ENCODE results near the gene CNOT6L.
"Not testable (repeated sequence)": the region's sequence is repeated elsewhere in the genome, so short reads cannot be mapped to it uniquely, and the experiment has no call there.

Gene CNOT6L

GRCh38 chr4:77783895-77784294 is 35.3 kb downstream of the CNOT6L start:
- no peak overlapping the region for H3K4me3 ChIP-seq (ENCODE audit: low read depth, low read length)

DNA sequence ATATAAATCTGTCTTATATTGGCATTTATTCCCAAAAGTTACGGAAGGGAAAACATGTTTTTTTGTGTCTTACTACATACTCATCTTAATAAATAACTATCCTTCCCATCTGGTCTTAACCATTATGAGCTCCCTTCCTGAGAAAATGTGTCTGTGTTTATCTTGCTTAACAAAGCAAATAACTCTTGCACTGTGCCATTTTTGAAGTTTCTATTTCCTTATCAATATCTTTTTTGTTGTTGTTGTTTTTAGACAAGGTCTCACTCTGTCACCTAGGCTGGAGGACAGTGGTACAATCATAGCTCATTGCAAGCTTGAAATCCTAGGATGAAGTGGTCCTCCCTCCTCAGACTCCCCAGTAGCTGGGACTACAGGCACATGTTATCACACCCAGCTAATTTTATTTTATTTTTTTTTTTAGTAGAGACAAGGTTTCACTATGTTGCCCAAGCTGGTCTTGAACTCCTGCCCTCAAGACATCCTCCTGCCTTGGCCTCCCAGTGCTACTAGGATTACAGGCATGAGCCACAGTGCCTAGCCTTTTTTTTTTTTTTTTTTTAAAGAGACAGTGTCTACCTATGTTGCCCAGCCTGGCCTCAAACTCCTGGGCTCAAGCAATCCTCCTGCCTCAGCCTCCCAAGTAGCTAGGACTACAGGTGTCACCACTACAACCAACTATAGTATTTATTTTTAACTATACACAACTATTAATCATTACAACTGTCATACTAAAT is 36.9 kb downstream of the CNOT6L start:
- H3K4me3 ChIP-seq (ENCODE audit: low read depth, low read length) = no peak overlapping the region

- H3K4me3 ChIP-seq (ENCODE audit: low read depth, low read length) = not testable (repeated sequence)
These were observed 38.4 kb downstream of the CNOT6L start for GRCh38 chr4:77780762-77781161.

- H3K4me3 ChIP-seq (ENCODE audit: low read depth, low read length) = no peak overlapping the region
These were observed 41.9 kb downstream of the CNOT6L start for GRCh38 chr4:77777135-77777807.

GRCh38 chr4:77776182-77777134 is 42.7 kb downstream of the CNOT6L start:
- H3K4me3 ChIP-seq (ENCODE audit: low read depth, low read length) = no peak overlapping the region

DNA sequence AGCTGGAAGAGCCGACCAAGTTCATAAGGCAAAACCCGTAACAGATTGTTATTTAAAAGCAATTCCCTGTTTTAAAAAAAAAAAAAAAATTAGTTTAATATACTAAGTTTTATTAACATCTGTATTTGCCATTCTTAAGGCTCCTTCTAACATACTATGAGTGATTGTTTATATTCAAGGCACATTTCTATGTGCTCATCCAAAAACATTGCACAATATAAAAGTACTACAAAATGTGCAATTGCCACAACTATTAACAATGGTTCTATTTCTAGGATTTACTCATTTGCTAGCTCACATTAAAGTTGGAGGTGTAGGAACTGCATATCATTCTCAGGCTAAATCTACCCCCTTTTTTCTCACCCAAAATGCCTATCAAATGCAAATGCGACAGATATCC is 46.1 kb downstream of the CNOT6L start:
- H3K4me3 ChIP-seq (ENCODE audit: low read depth, low read length) = no peak overlapping the region

GRCh38 chr4:77771566-77771965 is 47.6 kb downstream of the CNOT6L start:
- no peak overlapping the region for H3K4me3 ChIP-seq (ENCODE audit: low read depth, low read length)

DNA sequence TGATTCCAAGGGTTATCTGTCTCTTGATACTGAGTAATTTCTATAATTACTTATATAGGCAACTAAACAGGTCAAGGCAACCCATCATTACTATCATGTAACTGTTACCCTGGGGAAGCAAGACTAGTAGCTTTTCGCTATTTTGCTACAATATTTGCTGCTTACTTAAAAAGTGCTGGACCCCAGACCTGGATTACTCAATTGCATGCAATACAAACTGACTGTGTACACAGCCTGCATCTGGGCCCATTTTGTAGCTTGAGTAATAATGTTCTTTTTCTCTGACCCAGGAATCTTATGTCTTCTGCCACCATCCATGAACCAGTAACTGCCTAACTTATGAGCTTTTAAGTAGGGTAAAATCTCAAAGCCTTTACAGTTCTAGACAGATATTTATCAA is 53.4 kb downstream of the CNOT6L start:
- no peak overlapping the region for H3K4me3 ChIP-seq (ENCODE audit: low read depth, low read length)

DNA sequence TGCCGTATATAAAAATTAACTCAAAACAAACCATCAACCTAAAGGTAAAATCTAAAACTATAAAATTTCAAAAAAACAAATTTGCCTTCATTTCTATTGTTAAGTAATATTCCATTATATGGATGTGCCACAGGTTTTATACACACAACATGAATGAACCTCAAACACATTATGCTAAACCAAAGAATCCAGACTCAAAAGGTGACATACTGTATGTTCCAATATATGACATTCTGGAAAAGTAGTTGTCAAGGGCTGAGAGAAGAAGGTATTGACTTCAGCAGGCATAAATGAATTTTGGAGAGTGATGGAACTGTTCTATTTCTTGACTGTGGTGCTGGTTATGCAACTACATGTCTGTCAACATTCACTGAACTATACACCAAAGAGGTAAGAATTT is 56.6 kb downstream of the CNOT6L start:
- H3K4me3 ChIP-seq (ENCODE audit: low read depth, low read length) = no peak overlapping the region

- no peak overlapping the region for H3K4me3 ChIP-seq (ENCODE audit: low read depth, low read length)
These were observed 57.6 kb downstream of the CNOT6L start for GRCh38 chr4:77761595-77761994.

GRCh38 chr4:77758804-77759203 is 60.4 kb downstream of the CNOT6L start:
- H3K4me3 ChIP-seq (ENCODE audit: low read depth, low read length) = no peak overlapping the region

DNA sequence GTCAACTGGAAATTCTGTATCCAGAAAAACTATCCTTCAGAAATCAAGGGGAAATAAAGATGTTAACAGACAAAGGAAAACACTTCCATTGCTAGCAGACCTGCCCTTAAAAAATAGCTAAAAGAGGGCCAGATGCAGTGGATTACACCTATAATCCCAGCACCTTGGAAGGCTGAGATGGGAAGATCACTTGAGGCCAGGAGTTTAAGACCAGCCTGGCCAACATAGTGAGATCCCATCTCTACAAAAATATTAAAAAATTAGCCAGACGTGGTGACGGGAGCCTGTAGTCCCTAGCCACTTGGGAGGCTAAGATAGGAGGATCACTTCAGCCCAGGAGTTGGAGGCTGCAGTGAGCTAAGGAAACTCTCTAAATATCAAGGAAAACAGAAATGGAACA is 67.4 kb downstream of the CNOT6L start:
- H3K4me3 ChIP-seq (ENCODE audit: low read depth, low read length) = no peak overlapping the region

- H3K4me3 ChIP-seq (ENCODE audit: low read depth, low read length) = no peak overlapping the region
These were observed 73.4 kb downstream of the CNOT6L start for GRCh38 chr4:77745792-77746191.

DNA sequence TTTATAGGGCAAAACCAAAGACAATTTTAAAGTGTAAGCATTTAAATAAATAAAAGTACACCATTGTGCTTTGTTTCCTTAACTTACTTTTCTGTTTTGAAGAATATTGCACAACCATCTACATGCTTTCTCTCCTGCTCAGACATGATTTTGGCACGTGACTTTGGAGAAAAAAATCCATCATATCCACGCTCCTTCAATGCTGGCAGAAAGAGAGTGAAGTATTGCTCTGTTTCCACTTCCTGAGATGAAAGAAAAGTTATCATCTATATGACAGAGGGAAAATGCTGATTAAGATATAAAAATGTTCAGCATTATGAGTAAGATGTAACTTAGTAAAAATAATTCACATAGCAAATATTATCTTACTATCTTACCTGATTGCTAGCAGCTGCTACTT is 77.1 kb downstream of the CNOT6L start:
- H3K4me3 ChIP-seq (ENCODE audit: low read depth, low read length) = no peak overlapping the region

GRCh38 chr4:77740480-77740879 is 78.7 kb downstream of the CNOT6L start:
- H3K4me3 ChIP-seq (ENCODE audit: low read depth, low read length) = no peak overlapping the region

GRCh38 chr4:77734928-77735327 is 84.2 kb downstream of the CNOT6L start:
- H3K4me3 ChIP-seq (ENCODE audit: low read depth, low read length) = no peak overlapping the region

DNA sequence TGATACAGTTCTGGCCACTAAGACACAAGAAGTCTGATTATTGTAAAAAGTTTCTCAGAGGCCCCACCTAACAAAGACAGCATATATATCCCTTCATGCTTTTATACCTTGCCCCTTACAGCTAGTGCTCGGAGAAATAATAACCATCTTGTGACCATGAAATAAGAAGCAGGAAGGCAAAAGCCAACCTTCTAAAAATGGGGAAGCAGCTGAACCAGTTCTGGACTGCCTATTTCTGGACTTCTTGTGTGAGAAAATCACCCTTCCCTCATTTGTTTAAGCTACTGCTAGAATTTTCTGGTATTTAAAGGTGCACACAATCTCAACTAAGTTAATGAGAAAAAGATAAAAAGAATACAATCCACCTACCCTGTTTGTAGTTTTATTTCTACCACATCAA is 87.5 kb downstream of the CNOT6L start:
- no peak overlapping the region for H3K4me3 ChIP-seq (ENCODE audit: low read depth, low read length)

GRCh38 chr4:77728420-77728819 is 90.7 kb downstream of the CNOT6L start:
- no peak overlapping the region for H3K4me3 ChIP-seq (ENCODE audit: low read depth, low read length)

DNA sequence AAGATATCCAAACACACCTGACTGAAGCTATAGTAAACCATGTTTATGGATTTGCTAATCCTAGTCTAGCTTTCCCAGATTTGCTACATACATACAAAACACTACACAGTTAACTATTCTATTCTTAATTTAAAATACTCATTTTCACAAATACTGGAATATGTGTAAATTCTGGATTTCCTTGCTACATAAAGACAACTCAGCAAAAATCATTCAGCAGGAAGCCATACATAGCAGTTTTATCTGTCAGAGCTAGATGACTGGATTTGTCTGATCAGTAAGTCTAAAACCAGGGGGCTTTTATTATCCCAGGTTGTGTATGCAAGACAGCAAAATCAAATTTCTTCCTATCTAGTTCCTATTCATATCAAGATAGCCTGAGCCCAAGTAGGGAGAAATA is 98.1 kb downstream of the CNOT6L start:
- no peak overlapping the region for H3K4me3 ChIP-seq (ENCODE audit: low read depth, low read length)

- not testable (repeated sequence) for H3K4me3 ChIP-seq (ENCODE audit: low read depth, low read length)
These were observed 100.7 kb downstream of the CNOT6L start for GRCh38 chr4:77718500-77718899.

GRCh38 chr4:77715414-77716290 is 103.5 kb downstream of the CNOT6L start:
- no peak overlapping the region for H3K4me3 ChIP-seq (ENCODE audit: low read depth, low read length)

All from iPS-11a (cell line).